SK-N-SH (cell line): ENCODE measurements around the gene SPACA6. TPM values are rescaled to one million over a fixed set of nuclear protein-coding genes. Genes with fewer than 3 reads are reported as not detected.
A peak's percentile ranks its signal among the peaks of the same experiment; 100 is the strongest.

Experiments used
- CTCF ChIA-PET: fragments of 300-600, 350-600 bp; formaldehyde crosslinking; extraction: SDS; loops from one replicate; lab custom pipeline; 2021; lab: Yijun Ruan, JAX
- POLR2A ChIA-PET: fragments of 350-600 bp; sonication (Branson Sonifier 250); formaldehyde crosslinking; extraction: SDS; loops from one replicate; lab custom pipeline; 2020; ENCODE audit warnings: antibody characterized with exemption, inconsistent platforms; lab: Yijun Ruan, JAX
- DNase-seq: peaks from one replicate; pipeline ENCODE4 v3.0.0; 2012
- H2AFZ ChIP-seq: fragments of 200-600 bp; sonication (generic); 2 replicates; pipeline ENCODE4 v1.8.1; 2016; ENCODE audit warnings: antibody characterized with exemption, mild to moderate bottlenecking, low read depth
- H3F3A ChIP-seq: fragments of 200-600 bp; sonication (generic); replicated peaks from 2 replicates; pipeline ENCODE3; 2016; ENCODE audit warnings: antibody characterized with exemption, mild to moderate bottlenecking; ENCODE audit not compliant: insufficient read depth
- H3K27ac ChIP-seq, 2 experiments: fragments of 200-500 bp in 1 of 2; fragments of 200-600 bp in 1 of 2; sonication (Bioruptor generic) in 1 of 2; sonication (generic), shearing (Covaris generic) in 1 of 2; 2 replicates each; pipeline versions ENCODE4 v1.5.1 to v1.6.1; 2014 to 2016; ENCODE audit warnings: low read depth in 2 of 2, inconsistent platforms in 1 of 2, low read length in 1 of 2, mild to moderate bottlenecking in 1 of 2, mixed read lengths in 1 of 2
- H3K27me3 ChIP-seq: fragments of 200-600 bp; sonication (generic), shearing (Covaris generic); 2 replicates; pipeline ENCODE4 v1.6.1; 2016; ENCODE audit warnings: mixed run types; ENCODE audit not compliant: insufficient read depth
- H3K36me3 ChIP-seq, 2 experiments: fragments of 200-500 bp in 1 of 2; fragments of 200-600 bp in 1 of 2; sonication (Bioruptor generic) in 1 of 2; sonication (generic) in 1 of 2; replicated peaks in 1 of 2; 2 replicates each; pipeline versions ENCODE3 to v1.5.1; 2014 to 2016; ENCODE audit warnings: low read length in 1 of 2, mild to moderate bottlenecking in 1 of 2; ENCODE audit not compliant: insufficient read depth in 2 of 2, control insufficient read depth in 1 of 2
- H3K4me1 ChIP-seq, 2 experiments: fragments of 200-500 bp in 1 of 2; fragments of 200-600 bp in 1 of 2; sonication (Bioruptor generic) in 1 of 2; sonication (generic), shearing (Covaris generic) in 1 of 2; 2 replicates each; pipeline versions ENCODE4 v1.5.1 to v1.6.1; 2014 to 2016; ENCODE audit warnings: low read depth in 1 of 2, low read length in 1 of 2, mixed run types in 1 of 2; ENCODE audit not compliant: insufficient read depth in 2 of 2, control insufficient read depth in 1 of 2
- H3K4me2 ChIP-seq: fragments of 200-600 bp; sonication (generic), shearing (Covaris generic); 2 replicates; pipeline ENCODE4 v1.6.1; 2017; ENCODE audit warnings: mixed run types
- H3K4me3 ChIP-seq, 2 experiments: fragments of 200-500 bp in 1 of 2; fragments of 200-600 bp in 1 of 2; sonication (Bioruptor generic) in 1 of 2; sonication (generic), shearing (Covaris generic) in 1 of 2; 2 replicates each; pipeline versions ENCODE4 v1.5.1 to v1.8.1; 2014 to 2016; ENCODE audit warnings: low read depth in 2 of 2, inconsistent platforms in 1 of 2, low read length in 1 of 2, mild to moderate bottlenecking in 1 of 2, mixed read lengths in 1 of 2, moderate library complexity in 1 of 2
- H3K79me2 ChIP-seq: fragments of 200-600 bp; sonication (generic); 2 replicates; pipeline ENCODE4 v1.8.1; 2017; ENCODE audit warnings: mild to moderate bottlenecking; ENCODE audit not compliant: insufficient read depth
- H3K9ac ChIP-seq: fragments of 200-600 bp; sonication (generic); 2 replicates; pipeline ENCODE4 v1.6.1; 2017; ENCODE audit warnings: mixed run types
- H3K9me2 ChIP-seq: fragments of 200-600 bp; sonication (generic); 2 replicates; pipeline ENCODE4 v1.6.1; 2017; ENCODE audit warnings: mixed run types
- H3K9me3 ChIP-seq: fragments of 200-600 bp; sonication (generic); 2 replicates; pipeline ENCODE4 v1.6.1; 2017; ENCODE audit warnings: mixed run types, mild to moderate bottlenecking, moderate library complexity
- H4K20me1 ChIP-seq: fragments of 200-600 bp; sonication (generic); 2 replicates; pipeline ENCODE4 v1.6.1; 2017; ENCODE audit warnings: mild to moderate bottlenecking, mixed run types; ENCODE audit not compliant: insufficient read depth
- CHD2 ChIP-seq: fragments of 150-350 bp; IDR thresholded peaks from 2 replicates; pipeline ENCODE4 v1.6.1; 2018; ENCODE audit warnings: low read length; ENCODE audit not compliant: partially characterized antibody
- FOSL2 ChIP-seq: IDR thresholded peaks from 2 replicates; pipeline ENCODE4 v1.4.0; 2012; ENCODE audit warnings: low read depth, mild to moderate bottlenecking, moderate library complexity, borderline replicate concordance
- FOXJ3 ChIP-seq: sonication (generic); formaldehyde crosslinking; IDR thresholded peaks from 2 replicates; pipeline ENCODE4 v1.5.1; 2020; ENCODE audit warnings: mild to moderate bottlenecking, missing genetic modification reagents
- GABPA ChIP-seq: IDR thresholded peaks from 2 replicates; pipeline ENCODE4 v1.4.0; 2012; ENCODE audit warnings: low read depth, mild to moderate bottlenecking
- GATA2 ChIP-seq: sonication (generic); formaldehyde crosslinking; IDR thresholded peaks from 2 replicates; pipeline ENCODE4 v1.5.0; 2020; ENCODE audit warnings: mild to moderate bottlenecking, missing genetic modification reagents
- IRF3 ChIP-seq: fragments of 150-350 bp; IDR thresholded peaks from 2 replicates; pipeline ENCODE4 v1.6.1; 2016; ENCODE audit warnings: mild to moderate bottlenecking, low read depth, low read length
- JUND ChIP-seq: IDR thresholded peaks from 2 replicates; pipeline ENCODE4 v1.4.0; 2012
- MAX ChIP-seq: IDR thresholded peaks from 2 replicates; pipeline ENCODE4 v1.4.0; 2012; ENCODE audit warnings: low read depth
- MXI1 ChIP-seq: IDR thresholded peaks from 2 replicates; pipeline ENCODE4 v1.6.1; 2012; ENCODE audit warnings: mild to moderate bottlenecking, low read depth, low read length, improper control_type of control experiment
- NFIC ChIP-seq: IDR thresholded peaks from 2 replicates; pipeline ENCODE4 v1.4.0; 2012; ENCODE audit warnings: borderline replicate concordance
- POLR2AphosphoS5 ChIP-seq: IDR thresholded peaks from 2 replicates; pipeline ENCODE4 v1.6.1; 2012; ENCODE audit warnings: low read depth, low read length
- RCOR1 ChIP-seq: fragments of 150-350 bp; IDR thresholded peaks from 2 replicates; pipeline ENCODE4 v1.6.1; 2017; ENCODE audit warnings: antibody characterized with exemption, low read length
- RFX5 ChIP-seq: IDR thresholded peaks from 2 replicates; pipeline ENCODE4 v1.6.1; 2012; ENCODE audit warnings: mild to moderate bottlenecking, improper control_type of control experiment, low read length
- SIN3A ChIP-seq: IDR thresholded peaks from 2 replicates; pipeline ENCODE4 v1.6.1; 2012; ENCODE audit warnings: low read depth, mild to moderate bottlenecking, low read length, moderate library complexity, borderline replicate concordance
- SMC3 ChIP-seq: IDR thresholded peaks from 2 replicates; pipeline ENCODE4 v1.6.1; 2012; ENCODE audit warnings: low read depth, low read length, improper control_type of control experiment
- TAF1 ChIP-seq: IDR thresholded peaks from 2 replicates; pipeline ENCODE4 v1.6.1; 2012; ENCODE audit warnings: low read depth, mild to moderate bottlenecking, low read length, moderate library complexity, borderline replicate concordance
- TCF12 ChIP-seq: IDR thresholded peaks from 2 replicates; pipeline ENCODE4 v1.4.0; 2012
- WGBS: methylation state at CpG from one replicate; pipeline ENCODE4 v1.1.6; 2017; ENCODE audit warnings: low lambda C conversion rate; 5-methylcytosine and 5-hydroxymethylcytosine counted together
- polyA plus RNA-seq, 3 experiments: library from polyadenylated mRNA; depleted of rRNA; stranded (reverse); fragments of >200 nt; gene quantifications; 2 replicates each; pipeline ENCODE4 v1.2.3, GENCODE V29; 2012
- TF ChIP-seq, protein P1 (sequence below): IDR thresholded peaks from 2 replicates; pipeline ENCODE4 v1.4.0; 2012; ENCODE audit warnings: low read depth, borderline replicate concordance
- TF ChIP-seq, protein P2 (sequence below): IDR thresholded peaks from 2 replicates; pipeline ENCODE4 v1.6.1; 2012; ENCODE audit warnings: mild to moderate bottlenecking, low read depth, low read length, moderate library complexity

The SPACA6 gene
- polyA plus RNA-seq, 1 of the 3 experiments (the other 2 are of a cell fraction) = 15.8 TPM

GRCh38 chr19:51699170-51699569 is 6.0 kb downstream of the SPACA6 start:
- no peak overlapping the region for H3K27ac ChIP-seq
- no peaks in the 10 kb centered on the region; a peak in 1 of 4 replicates for H3K4me1 ChIP-seq
- TF ChIP-seq TAF1 (no peak), FOSL2 (no peak), JUND (no peak), POLR2AphosphoS5 (no peak), IRF3 (no peak), NFIC (no peak), SMC3 (no peak), RCOR1 (no peak), CHD2 (no peak), TCF12 (no peak), GABPA (no peak), MAX (no peak), GATA2 (CRISPR knock-in tag) (no peak), RFX5 (no peak), SIN3A (no peak), FOXJ3 (CRISPR knock-in tag) (no peak), MXI1 (no peak)
- TF ChIP-seq, protein P1, sequence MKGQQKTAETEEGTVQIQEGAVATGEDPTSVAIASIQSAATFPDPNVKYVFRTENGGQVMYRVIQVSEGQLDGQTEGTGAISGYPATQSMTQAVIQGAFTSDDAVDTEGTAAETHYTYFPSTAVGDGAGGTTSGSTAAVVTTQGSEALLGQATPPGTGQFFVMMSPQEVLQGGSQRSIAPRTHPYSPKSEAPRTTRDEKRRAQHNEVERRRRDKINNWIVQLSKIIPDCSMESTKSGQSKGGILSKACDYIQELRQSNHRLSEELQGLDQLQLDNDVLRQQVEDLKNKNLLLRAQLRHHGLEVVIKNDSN = no peak
- TF ChIP-seq, protein P2, sequence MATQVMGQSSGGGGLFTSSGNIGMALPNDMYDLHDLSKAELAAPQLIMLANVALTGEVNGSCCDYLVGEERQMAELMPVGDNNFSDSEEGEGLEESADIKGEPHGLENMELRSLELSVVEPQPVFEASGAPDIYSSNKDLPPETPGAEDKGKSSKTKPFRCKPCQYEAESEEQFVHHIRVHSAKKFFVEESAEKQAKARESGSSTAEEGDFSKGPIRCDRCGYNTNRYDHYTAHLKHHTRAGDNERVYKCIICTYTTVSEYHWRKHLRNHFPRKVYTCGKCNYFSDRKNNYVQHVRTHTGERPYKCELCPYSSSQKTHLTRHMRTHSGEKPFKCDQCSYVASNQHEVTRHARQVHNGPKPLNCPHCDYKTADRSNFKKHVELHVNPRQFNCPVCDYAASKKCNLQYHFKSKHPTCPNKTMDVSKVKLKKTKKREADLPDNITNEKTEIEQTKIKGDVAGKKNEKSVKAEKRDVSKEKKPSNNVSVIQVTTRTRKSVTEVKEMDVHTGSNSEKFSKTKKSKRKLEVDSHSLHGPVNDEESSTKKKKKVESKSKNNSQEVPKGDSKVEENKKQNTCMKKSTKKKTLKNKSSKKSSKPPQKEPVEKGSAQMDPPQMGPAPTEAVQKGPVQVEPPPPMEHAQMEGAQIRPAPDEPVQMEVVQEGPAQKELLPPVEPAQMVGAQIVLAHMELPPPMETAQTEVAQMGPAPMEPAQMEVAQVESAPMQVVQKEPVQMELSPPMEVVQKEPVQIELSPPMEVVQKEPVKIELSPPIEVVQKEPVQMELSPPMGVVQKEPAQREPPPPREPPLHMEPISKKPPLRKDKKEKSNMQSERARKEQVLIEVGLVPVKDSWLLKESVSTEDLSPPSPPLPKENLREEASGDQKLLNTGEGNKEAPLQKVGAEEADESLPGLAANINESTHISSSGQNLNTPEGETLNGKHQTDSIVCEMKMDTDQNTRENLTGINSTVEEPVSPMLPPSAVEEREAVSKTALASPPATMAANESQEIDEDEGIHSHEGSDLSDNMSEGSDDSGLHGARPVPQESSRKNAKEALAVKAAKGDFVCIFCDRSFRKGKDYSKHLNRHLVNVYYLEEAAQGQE = no peak
- H3K4me3 ChIP-seq = no peak overlapping the region
- no peak overlapping the region for H3K4me2 ChIP-seq
- H3K9me3 ChIP-seq = no peaks in the 10 kb centered on the region
- peaks cover 54% of the 10 kb centered on the region for H3K79me2 ChIP-seq
- ChIA-PET POLR2A (no interaction called here), CTCF (interaction anchor here (1.1 to 1.2 kb wide), 2 partner anchors 23 to 42 kb away, joined by 3 to 4 read pairs; no protein-coding TSS in a partner anchor)
- no peaks in the 10 kb centered on the region for H3K9me2 ChIP-seq
- H4K20me1 ChIP-seq = peaks cover 89% of the 10 kb centered on the region
- peak; percentile 0 for DNase-seq
- H3F3A ChIP-seq = peaks cover 49% of the 10 kb centered on the region
- H3K27me3 ChIP-seq = no peaks in the 10 kb centered on the region
- H3K36me3 ChIP-seq = peaks cover 46 to 62% of the 10 kb centered on the region in 2 experiments
- whole genome bisulfite sequencing = 92% methylated on average over 5 of the region's 5 CpGs
- H3K9ac ChIP-seq = no peak overlapping the region
- H2AFZ ChIP-seq = no peak overlapping the region
